Measurements from ENCODE around the gene PYM1.

The PYM1 gene

DNA sequence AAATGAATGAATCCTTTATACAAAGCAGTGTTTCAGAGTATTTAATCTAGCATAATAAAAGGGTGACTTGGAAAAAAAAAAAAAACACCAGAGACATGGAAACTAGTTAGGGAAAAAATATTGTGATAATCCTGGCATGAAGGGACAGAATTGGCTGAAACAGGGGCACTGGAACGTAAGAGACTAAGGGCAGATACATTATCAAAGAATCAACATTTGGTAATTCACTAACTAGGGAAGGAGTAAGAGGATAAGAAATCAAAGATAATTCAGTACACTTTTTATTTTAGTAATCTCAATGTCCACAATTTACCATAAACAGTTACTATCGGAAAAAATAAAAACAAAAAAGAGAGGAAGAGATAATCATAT lies 18.2 kb downstream of the PYM1 start:
- no peaks in the 10 kb centered on the region for H4K20me1 ChIP-seq (ENCODE audit: insufficient read depth, low read length)
- H3K9me3 ChIP-seq (ENCODE audit: low read length): no peaks in the 10 kb centered on the region
- no peak overlapping the region for H3K27ac ChIP-seq (ENCODE audit: low read depth, low read length, poor library complexity, severe bottlenecking)
- TF ChIP-seq EZH2 (IDR thresholded peaks at IDR 0.05; ENCODE audit: borderline replicate concordance, low read length): no peak
- TF ChIP-seq, protein P1, sequence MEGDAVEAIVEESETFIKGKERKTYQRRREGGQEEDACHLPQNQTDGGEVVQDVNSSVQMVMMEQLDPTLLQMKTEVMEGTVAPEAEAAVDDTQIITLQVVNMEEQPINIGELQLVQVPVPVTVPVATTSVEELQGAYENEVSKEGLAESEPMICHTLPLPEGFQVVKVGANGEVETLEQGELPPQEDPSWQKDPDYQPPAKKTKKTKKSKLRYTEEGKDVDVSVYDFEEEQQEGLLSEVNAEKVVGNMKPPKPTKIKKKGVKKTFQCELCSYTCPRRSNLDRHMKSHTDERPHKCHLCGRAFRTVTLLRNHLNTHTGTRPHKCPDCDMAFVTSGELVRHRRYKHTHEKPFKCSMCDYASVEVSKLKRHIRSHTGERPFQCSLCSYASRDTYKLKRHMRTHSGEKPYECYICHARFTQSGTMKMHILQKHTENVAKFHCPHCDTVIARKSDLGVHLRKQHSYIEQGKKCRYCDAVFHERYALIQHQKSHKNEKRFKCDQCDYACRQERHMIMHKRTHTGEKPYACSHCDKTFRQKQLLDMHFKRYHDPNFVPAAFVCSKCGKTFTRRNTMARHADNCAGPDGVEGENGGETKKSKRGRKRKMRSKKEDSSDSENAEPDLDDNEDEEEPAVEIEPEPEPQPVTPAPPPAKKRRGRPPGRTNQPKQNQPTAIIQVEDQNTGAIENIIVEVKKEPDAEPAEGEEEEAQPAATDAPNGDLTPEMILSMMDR (IDR thresholded peaks at IDR 0.05; ENCODE audit: low read length): no peak
- no peak overlapping the region for H3K4me2 ChIP-seq (ENCODE audit: low read length)
- H3K4me1 ChIP-seq (ENCODE audit: insufficient read depth, low read length, severe bottlenecking): no peaks in the 10 kb centered on the region
- H2AFZ ChIP-seq (ENCODE audit: low read length): no peak overlapping the region
- peaks cover 44% of the 10 kb centered on the region for H3K36me3 ChIP-seq (ENCODE audit: insufficient read depth, low read length)
- H3K79me2 ChIP-seq (ENCODE audit: insufficient read depth, low read length): peaks cover 41% of the 10 kb centered on the region
- no peak overlapping the region for H3K4me3 ChIP-seq (ENCODE audit: low read depth, low read length, poor library complexity, severe bottlenecking)
- no peak overlapping the region for H3K9ac ChIP-seq (ENCODE audit: low read length)
- no peaks in the 10 kb centered on the region for H3K27me3 ChIP-seq (ENCODE audit: insufficient read depth, low read length)
- H3K9me2 ChIP-seq (ENCODE audit: low read depth, low read length): no peaks in the 10 kb centered on the region
- H3F3A ChIP-seq (ENCODE audit: insufficient read depth, low read length): no peaks in the 10 kb centered on the region

DNA sequence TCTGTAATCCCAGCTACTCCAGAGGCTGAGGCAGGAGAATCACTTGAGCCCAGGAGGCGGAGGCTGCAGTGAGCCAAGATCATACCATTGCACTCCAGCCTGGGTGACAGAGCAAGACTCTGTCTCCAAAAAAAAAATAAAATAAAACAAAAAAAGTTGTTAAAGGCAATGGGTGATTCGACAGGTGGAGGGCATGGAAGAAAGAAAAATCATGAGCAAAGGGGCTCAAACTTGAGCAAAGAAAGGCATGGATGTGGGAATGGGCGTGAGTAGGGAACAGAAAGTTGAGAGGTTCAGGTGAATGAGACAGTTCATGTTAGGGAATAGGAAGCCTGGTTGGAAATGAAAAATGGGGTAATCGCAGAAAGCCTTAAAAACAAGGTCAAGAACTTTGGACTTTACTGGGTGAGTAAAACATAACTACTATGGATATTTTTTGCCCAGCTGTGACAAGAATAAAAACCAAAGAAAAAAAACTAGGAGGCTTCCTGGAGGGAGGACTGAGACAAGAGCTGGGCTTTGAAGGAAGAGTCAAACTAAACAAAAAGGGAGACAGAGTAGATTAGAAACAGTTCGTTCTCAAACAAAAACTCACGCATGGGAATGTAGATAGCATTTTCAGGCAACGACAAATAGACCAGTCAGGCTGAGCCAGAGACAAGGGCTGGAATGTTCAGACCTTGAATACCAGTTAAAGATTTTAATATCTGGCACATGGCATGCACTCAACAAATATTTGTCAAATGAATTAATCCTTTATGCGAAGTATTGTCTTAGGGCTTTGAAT lies 18.8 kb downstream of the PYM1 start:
- Histone ChIP-seq H3K4me3 (ENCODE audit: low read depth, low read length, poor library complexity, severe bottlenecking) (no peak overlapping the region), H3K9me2 (ENCODE audit: low read depth, low read length) (no peaks in the 10 kb centered on the region), H3K4me1 (ENCODE audit: insufficient read depth, low read length, severe bottlenecking) (no peaks in the 10 kb centered on the region), H2AFZ (ENCODE audit: low read length) (no peak overlapping the region), H3K4me2 (ENCODE audit: low read length) (no peak overlapping the region), H3F3A (ENCODE audit: insufficient read depth, low read length) (no peaks in the 10 kb centered on the region), H3K27me3 (ENCODE audit: insufficient read depth, low read length) (no peaks in the 10 kb centered on the region), H3K9me3 (ENCODE audit: low read length) (no peaks in the 10 kb centered on the region), H3K79me2 (ENCODE audit: insufficient read depth, low read length) (peaks cover 35% of the 10 kb centered on the region), H3K36me3 (ENCODE audit: insufficient read depth, low read length) (peaks cover 38% of the 10 kb centered on the region), H3K9ac (ENCODE audit: low read length) (no peak overlapping the region), H3K27ac (ENCODE audit: low read depth, low read length, poor library complexity, severe bottlenecking) (no peak overlapping the region), H4K20me1 (ENCODE audit: insufficient read depth, low read length) (no peaks in the 10 kb centered on the region)
- TF ChIP-seq, protein P1 (IDR thresholded peaks at IDR 0.05; ENCODE audit: low read length): no peak
- TF ChIP-seq EZH2 (IDR thresholded peaks at IDR 0.05; ENCODE audit: borderline replicate concordance, low read length): no peak

DNA sequence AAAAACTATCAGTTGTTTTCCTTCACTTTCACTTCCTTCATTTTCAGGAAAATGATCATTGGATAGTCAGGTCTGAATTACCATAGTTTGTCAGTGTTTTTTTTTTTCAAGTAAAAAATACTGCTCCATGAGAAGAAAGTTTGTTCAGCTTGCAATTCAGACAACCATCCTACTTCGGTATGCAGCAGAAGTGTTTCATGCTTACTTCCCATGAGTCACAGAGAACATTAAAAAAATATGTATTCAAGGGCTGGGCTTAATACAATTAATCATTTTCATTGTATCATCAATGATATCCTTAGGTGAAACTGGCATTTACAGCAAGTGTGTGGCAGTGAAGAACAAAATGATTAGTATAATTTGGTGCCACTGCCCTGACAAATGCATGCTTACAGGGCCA lies 21.6 kb downstream of the PYM1 start:
- Histone ChIP-seq H3K9me3 (ENCODE audit: low read length) (no peaks in the 10 kb centered on the region), H3K36me3 (ENCODE audit: insufficient read depth, low read length) (peaks cover 37% of the 10 kb centered on the region), H3K9me2 (ENCODE audit: low read depth, low read length) (no peaks in the 10 kb centered on the region), H3K4me1 (ENCODE audit: insufficient read depth, low read length, severe bottlenecking) (no peaks in the 10 kb centered on the region), H3K4me2 (ENCODE audit: low read length) (no peak overlapping the region), H2AFZ (ENCODE audit: low read length) (no peak overlapping the region), H3K27me3 (ENCODE audit: insufficient read depth, low read length) (no peaks in the 10 kb centered on the region), H3K4me3 (ENCODE audit: low read depth, low read length, poor library complexity, severe bottlenecking) (no peak overlapping the region), H3F3A (ENCODE audit: insufficient read depth, low read length) (no peaks in the 10 kb centered on the region), H4K20me1 (ENCODE audit: insufficient read depth, low read length) (no peaks in the 10 kb centered on the region), H3K79me2 (ENCODE audit: insufficient read depth, low read length) (peaks cover 21% of the 10 kb centered on the region), H3K9ac (ENCODE audit: low read length) (no peak overlapping the region), H3K27ac (ENCODE audit: low read depth, low read length, poor library complexity, severe bottlenecking) (no peak overlapping the region)
- TF ChIP-seq EZH2 (IDR thresholded peaks at IDR 0.05; ENCODE audit: borderline replicate concordance, low read length): no peak
- TF ChIP-seq, protein P1 (IDR thresholded peaks at IDR 0.05; ENCODE audit: low read length): no peak

Measured in OCI-LY1 (cell line).